Measurements from ENCODE around the gene AGBL2.

DNA sequence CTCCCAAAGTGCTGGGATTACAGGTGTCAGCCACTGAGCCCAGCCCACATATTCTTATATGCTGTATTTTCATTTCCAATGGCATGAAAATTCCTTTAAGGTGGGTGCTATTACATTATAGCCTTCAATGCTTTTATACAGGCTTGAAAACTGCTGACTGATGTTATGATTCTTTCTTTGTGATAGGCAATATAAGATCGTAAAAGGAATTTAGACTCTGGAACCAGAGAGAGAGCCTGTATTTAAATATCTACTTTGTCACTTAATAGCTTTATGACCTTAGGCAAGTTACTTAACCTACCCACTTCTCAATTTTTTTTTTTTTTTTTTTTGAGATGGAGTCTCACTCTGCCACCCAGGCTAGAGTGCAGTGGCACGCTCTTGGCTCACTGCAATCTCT, 26.2 kb downstream of the AGBL2 start:
- no peak for TF ChIP-seq POLR2A (IDR thresholded peaks at IDR 0.05)
- TF ChIP-seq, protein P1, sequence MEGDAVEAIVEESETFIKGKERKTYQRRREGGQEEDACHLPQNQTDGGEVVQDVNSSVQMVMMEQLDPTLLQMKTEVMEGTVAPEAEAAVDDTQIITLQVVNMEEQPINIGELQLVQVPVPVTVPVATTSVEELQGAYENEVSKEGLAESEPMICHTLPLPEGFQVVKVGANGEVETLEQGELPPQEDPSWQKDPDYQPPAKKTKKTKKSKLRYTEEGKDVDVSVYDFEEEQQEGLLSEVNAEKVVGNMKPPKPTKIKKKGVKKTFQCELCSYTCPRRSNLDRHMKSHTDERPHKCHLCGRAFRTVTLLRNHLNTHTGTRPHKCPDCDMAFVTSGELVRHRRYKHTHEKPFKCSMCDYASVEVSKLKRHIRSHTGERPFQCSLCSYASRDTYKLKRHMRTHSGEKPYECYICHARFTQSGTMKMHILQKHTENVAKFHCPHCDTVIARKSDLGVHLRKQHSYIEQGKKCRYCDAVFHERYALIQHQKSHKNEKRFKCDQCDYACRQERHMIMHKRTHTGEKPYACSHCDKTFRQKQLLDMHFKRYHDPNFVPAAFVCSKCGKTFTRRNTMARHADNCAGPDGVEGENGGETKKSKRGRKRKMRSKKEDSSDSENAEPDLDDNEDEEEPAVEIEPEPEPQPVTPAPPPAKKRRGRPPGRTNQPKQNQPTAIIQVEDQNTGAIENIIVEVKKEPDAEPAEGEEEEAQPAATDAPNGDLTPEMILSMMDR (IDR thresholded peaks at IDR 0.05) = no peak
